Measurements from ENCODE around the gene IZUMO4.

The IZUMO4 gene, protein sequence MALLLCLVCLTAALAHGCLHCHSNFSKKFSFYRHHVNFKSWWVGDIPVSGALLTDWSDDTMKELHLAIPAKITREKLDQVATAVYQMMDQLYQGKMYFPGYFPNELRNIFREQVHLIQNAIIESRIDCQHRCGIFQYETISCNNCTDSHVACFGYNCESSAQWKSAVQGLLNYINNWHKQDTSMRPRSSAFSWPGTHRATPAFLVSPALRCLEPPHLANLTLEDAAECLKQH

GRCh38 chr19:2096480-2097202 lies at the start of gene IZUMO4:
Gene IZUMO4 (plus strand): TSS chr19:2096915. CDS start chr19:2096946, 31 bp downstream.
- peak; percentile 99 for DNase-seq

DNA sequence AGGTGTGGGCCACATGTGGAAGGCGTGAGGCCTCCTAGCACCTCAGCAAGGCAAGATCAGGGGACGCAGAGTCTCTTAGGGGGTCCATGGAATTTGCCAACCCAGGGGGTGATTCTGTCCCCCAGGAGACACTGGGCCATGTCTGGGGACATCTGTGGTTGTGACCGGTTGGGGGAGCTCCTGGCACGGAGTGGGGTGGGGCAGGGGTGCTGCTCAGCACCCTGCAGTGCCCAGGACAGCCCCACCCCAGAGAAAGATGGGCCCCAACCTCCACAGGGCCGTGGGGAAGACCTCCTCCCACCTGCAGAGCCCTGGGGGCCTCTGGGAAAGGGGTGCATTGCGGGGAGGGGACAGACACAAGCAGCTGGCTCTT lies 49.7 kb upstream of the IZUMO4 start:
- DNase-seq, result no peak

GRCh38 chr19:2047449-2048103 lies 49.1 kb upstream of the IZUMO4 start:
- no peak for DNase-seq

- DNase-seq, result no peak
These were observed 48.4 kb upstream of the IZUMO4 start for GRCh38 chr19:2048104-2048958.

DNA sequence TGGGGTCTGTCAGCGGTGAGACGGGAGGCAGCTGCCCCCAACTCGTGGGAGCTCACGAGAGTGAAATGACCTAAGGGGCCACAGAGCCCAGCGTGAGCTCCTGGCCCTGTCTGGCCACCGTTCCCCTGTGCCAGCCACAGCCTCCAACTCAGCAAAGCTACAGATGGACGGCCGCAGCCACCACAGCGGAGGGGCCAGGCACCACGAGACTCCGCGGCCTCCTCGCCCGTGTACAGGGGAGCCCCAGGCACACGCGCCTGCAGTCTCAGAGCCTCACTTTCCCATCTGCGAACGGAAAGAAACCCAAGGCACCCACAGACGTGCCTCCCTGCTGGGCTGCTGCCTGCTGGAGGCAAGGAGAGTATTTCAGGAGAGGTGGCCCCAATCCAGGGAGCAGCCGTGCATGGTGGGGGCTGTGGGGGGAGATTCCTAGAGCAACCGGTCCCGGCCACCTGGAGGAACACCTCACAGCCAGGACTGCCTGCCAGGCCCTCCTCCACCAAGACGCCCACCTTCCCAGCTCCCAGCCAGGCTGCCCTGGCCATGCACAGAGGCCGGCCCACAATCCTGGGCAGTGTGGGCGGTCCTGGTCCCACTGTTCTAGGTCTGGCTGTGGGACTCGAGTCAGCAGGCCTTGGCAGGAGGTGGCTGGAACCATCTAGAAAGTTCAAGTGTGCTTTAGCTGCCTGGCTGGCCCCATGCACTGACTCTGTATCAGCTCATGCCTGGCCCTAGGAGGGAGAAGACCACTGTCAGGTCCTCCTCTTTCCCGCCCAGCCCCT lies 47.6 kb upstream of the IZUMO4 start:
- no peak for DNase-seq

DNA sequence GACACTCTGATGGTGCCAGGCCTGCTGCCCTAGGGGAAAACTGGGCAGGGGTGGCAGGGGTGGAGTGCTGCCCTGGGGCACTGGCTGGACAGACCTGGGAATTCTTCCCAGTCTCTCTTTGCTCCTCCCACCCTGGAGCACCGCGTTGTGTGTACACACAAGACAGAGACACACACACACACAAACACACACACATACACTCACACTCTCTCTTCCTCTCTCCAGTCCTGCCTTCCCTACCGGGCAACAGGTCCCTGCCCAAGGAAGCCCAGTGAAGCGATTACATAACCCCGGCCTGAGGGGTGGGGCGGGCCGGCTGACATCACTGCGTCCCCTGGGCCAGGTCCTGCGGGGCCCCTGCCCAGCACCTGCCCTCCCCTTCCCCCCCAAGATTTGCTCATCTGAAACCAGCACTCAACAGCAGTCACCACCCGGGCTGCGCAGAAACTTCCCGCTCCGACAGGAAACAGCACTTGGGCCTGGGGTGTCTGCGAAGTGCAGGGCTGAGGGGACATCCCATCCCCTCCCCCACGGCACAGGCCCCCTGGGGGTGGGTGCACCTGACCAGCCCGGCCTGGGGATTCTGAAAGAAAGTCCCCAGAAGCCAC lies 46.9 kb upstream of the IZUMO4 start:
- DNase-seq, result peak; percentile 71

DNA sequence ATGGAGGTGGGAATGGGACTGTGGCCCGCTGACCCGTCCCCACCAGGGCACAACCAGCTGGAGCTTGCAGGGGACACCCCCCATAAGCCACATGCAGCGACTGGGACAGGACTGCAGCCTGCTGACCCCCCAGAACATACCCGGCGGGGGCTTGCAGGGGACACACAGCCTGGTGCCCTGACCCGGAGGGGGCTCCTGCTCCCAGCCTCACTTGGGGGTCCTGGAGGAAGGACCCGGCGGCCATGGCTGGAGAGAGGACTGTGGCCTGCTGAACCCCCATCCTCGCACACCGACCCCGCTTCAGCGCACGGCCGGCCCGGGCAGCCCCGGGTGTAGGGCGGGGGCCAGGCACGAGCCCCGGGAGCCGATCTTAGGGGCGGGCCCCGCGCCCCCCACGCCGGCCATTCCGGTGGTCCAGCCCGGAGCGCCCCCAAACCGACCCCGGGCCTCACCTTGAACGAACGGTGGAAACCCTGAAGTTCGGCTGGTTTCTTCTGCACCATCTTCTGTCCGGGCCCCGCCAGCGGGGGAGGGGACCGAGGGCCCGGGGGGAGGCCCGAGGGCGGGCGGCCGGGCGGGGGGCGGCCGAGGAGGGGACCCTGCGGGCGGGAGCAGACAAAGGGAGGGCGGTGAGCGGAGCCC lies 46.2 kb upstream of the IZUMO4 start:
- DNase-seq, result peak; percentile 69

DNA sequence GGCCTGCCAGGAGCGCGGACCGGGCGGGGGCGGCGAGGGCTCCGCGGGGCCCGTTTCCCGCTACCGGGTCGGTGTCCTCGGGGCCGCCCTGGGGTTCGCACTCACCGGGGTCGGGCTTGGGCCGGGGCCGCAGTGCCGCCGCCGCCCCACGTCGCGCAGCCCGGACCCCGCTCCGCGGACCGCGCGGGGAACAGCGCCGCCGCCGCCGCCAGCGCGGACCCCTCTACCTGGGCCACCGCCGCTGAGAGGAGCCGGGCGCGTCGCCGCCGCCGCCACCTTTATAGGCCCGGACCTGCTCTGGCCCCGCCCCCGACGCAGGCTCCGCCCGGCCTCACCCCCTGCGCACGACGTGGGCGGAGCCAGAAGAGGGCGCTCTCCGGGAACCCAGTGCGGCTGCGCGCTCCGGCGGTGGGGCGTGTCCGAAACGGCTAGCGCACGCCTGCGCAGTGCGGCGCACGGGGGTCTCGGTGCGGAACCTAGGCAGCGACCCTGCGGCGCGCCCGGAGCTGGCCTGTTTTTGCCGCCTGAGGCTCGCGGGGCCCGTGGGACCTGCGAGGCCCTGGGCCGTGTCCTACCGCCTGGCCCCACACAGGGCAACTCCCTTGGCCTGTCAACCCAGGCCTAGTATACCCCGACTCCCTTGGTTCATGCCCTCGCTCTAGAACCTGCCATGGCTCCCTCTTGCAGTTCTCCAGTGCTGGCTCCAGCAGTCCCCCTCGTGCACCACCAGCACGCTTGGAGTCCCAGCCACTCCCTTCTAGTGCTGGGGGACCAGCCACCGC lies 45.5 kb upstream of the IZUMO4 start, which contains the start of gene MKNK2:
Gene MKNK2, minus strand, starts transcription at position 254 of the 782 bp plus-strand sequence. CDS start 393 bp downstream, outside the sequence.
- peak; percentile 93 for DNase-seq

DNA sequence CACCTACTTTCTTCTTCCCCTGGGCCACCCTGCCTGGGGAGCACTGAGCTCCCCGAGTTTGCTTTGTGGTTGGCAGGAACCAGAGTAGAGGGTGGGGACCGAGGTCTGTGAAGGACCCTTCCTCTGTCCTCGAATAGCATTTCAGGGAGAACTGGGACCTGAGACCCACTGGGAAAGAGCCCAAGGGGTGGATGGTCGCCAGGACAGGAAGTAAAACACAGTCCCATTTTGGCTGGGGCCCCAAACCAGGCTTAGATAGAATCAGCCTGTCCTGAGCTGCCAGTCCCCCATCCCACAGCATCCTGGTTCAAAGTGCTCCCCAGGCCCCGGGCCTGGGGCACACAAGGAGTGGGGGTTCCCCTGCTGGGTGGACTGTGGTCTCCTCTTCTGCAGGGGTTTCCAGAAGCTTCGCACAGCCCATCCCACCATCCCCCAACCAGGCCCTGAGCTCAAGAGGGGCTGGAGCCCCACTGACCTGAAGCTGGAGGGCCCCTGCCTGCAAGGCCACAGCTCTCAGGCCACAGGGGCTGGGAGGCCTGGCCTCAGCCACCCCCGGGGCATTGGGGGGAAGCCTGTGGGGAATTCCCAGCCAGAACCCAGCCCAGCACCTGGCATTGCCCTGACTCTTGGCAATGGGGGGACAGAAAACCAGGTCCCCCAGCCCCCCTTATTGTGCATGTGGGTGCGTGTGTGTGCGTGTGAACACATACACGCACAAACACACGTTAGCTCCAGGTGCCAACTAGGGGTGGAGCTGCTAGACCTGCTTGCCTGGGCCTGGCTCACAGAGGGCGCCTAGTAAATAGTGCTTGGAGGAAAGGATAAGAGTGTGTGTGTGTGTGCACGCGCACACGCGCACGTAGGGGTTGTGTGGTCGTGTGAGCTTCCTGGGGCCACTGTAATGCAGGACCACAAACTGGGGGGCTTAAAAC lies 44.7 kb upstream of the IZUMO4 start:
- no peak for DNase-seq

- no peak for DNase-seq
These were observed 42.9 kb upstream of the IZUMO4 start for GRCh38 chr19:2053601-2054389.

DNA sequence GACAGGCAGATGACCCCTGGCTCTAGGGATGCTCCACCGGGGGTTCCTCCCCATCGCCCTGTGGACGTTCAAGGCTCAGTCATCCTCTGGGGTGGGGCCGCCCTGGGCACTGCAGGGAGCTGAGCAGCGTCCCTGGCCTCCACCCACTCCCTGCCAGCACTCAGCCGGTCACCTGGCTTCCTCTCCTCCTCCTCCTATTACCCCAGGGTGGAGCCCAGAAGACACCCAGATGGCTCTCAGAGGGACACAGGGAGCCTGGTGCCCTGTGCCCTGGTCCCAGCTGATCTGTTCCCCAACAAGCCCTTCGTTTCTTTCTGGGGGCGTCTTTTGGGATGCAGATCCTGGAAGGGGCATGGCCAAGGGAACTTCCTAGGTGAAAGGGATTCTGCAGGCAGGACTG lies 42.0 kb upstream of the IZUMO4 start:
- no peak for DNase-seq

- no peak for DNase-seq
These were observed 40.5 kb upstream of the IZUMO4 start for GRCh38 chr19:2055931-2056836.

DNA sequence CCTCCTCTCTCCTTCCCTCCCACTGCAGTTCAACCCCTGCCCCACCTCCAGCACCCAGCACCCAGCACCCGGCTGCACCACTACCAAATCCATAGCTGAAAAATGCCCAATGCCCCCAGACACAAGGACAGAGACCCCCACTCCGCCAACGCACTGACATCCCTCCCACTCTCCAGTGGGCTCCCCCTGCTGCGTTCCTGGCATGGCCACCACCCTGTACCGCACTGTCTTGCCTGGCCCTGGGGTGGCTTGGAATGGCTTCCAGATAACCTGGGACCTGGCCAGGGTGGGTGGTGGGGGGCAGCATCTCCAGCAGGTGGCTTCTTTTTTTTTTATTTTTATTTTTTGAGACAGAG lies 39.9 kb upstream of the IZUMO4 start:
- no peak for DNase-seq

- no peak for DNase-seq
These were observed 38.9 kb upstream of the IZUMO4 start for GRCh38 chr19:2057484-2058469.

GRCh38 chr19:2058570-2059421 lies 37.9 kb upstream of the IZUMO4 start:
- no peak for DNase-seq

All from NK-92 treated with Interleukin-12 subunit alpha and Interleukin-12 subunit beta, amount 100 ng/mL, for 24 hours (cell line).